Stimulated activated CD4-positive, alpha-beta T cell treated with anti-CD3 and anti-CD28 coated beads, Interleukin-1b, Interleukin-23, amount 100 ng/mL, for 24 hours (primary cell): ENCODE data around the gene C7.
A peak's percentile ranks its signal among the peaks of the same experiment; 100 is the strongest.
"Not testable (repeated sequence)": the region's sequence is repeated elsewhere in the genome, so short reads cannot be mapped to it uniquely, and the experiment has no call there.

Experiments
- DNase-seq, 4 experiments: peaks; one replicate each; pipeline ENCODE4 v3.0.0-alpha.2; 2020; ENCODE audit warnings: low read depth in 4 of 4, low spot score in 1 of 4

Gene C7

DNA sequence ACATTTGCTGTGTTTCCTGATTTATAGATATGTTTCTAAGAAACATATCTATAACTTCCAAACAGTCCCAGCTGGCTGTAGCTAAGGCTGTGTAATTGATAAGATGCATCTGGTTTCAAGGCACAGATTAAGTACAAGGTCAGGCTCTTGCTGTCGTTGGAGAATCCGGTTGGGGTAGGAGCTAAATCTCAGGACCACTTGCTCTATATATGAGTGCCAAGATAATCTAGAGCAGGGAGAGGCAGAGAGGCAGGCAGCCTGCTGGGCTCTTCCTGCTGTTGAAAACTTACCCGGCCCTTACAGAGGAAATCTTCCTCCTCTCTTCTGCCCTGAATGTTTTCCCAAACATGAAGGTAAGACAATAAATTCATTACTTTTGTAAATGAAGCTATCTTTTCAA is at the start of gene C7:
C7 (plus strand) TSS at position 234 of the 400 bp plus-strand sequence; CDS start at position 348, 114 bp downstream.
- DNase-seq = no peak

DNA sequence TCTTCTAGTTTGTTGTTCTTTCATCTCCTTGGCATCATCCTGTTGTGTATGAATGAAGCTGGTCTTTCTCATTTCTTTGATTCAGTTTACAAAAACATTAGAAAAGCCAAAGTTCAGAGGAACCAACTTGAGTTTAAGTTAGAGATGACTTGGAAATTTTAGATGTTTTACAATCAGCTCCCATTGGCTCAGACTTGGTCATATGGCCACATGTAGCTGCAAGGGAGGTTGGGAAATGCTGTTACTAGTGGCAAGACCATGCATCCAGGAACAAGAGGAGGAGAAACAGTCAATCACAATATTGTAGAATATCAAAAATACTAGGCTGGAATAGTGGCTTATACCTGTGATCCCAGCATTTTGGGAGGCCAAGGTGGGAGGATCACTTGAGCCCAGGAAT is 48.6 kb upstream of the C7 start:
- DNase-seq = no peak

DNA sequence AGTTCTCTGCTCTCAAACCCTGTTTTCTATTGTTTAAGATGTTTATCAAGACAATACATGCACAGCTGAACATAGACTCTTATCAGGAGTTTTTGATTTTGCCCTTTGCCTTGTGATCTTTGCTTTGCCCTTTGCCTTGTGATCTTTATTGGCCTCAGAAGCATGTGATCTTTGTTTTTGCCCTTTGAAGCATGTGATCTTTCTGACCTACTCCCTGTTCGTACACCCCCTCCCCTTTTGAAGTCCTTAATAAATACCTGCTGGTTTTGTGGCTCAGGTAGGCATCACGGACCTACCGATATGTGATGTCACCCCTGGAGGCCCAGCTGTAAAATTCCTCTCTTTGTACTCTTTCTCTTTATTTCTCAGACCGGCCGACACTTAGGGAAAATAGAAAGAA is 44.3 kb upstream of the C7 start:
- DNase-seq = not testable (repeated sequence)

DNA sequence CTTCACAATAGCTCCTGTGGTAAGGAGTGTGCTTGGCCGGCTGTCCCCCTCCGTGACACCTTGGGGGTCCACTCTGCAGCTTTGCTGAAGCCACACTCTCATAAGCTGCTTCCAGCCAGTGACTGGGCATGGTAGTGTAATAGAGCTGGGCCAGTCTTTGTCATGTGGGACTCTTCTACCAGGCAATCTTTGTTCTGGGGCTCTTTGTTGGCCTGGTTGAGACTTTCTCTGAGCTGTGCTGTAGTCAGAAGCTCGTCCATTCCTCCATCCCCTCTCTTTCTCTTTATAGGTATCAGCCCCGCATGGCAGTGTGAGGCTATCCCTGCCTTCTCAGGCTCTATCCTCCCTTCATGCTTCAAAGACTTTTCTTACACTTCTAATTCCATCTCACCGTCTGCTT is 42.5 kb upstream of the C7 start:
- no peak for DNase-seq

DNA sequence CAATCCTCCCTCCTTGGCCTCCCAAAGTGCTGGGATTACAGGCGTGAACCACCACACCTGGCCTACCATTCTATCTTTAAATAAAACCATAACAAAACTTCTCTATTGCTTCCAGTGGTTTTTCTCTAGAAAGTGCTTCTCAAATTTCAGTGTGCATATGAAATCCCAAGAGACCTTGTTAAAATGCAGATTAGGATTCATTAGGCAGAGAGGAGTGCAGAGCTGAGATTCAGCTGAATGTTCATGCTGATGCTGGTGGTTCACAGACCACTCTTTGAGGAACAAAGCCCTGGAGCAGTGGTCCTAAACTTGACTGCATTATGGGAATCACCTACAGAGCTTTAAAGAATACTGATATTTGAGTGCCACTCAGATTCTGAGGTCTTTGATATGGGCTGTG is 39.9 kb upstream of the C7 start:
- no peak for DNase-seq

DNA sequence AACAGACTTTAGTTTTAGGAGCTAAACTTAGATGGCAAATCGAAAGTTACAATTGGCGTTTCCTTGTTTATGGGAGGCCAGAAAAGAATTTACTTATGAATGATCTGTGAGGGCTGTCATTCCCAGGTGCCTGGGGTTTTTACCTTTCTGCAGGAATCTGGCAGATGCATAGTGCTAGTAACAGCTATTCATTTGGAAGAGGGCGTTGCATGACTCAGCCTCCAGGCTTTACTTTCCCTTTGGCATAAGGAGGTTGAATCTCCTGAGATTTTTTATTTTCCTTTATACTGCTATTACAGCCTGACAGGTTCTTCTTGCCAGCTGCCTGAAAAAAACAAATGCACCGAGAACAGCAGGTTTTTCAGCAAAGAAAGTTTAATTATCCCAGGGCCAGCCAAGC is 38.1 kb upstream of the C7 start:
- no peak for DNase-seq

DNA sequence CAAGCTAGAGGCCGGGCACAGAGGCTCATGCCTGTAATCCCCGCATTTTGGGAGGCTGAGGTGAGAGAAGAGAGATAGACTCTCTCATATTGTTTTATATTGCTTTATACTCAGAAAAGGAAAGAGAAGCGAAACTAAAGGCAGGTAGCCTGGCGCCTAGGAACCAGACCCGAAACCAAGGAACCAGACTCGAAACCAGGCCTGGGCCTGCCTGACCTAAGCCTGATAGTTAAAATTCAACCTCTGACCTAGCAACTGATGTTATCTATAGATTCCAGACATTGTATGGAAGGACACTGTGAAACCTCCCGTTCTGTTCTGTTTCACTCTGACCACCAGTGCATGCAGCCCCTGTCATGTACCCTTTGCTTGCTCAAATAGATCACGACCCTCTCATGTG is 37.0 kb upstream of the C7 start:
- DNase-seq = not testable (repeated sequence)

DNA sequence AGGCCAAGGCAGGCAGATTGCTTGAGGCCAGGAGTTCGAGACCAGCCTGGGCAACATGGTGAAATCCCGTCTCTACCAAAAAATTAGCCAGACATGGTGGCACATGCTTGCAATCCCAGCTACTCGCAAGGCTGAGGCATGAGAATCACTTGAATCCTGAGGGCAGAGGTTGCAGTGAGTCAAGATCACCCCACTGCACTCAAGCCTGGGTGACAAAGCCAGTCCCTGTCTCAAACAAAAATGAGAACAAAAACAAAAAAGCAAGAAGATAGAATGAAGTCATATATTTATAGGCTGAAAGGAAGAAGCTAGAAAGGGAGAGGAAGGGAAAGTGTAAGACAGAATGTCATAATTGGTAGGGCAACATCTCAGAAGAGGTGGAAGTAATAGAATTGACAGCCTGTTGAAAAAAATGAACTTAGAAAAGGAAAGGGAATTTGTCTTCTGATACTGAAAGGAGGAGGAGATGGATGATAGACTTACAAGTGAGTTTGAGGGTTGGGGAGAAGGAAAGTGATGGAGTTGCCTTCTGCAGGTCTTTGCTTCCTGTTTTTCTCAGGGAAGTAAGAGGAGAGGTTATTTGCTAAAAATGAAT is 35.9 kb upstream of the C7 start:
- no peak for DNase-seq

DNA sequence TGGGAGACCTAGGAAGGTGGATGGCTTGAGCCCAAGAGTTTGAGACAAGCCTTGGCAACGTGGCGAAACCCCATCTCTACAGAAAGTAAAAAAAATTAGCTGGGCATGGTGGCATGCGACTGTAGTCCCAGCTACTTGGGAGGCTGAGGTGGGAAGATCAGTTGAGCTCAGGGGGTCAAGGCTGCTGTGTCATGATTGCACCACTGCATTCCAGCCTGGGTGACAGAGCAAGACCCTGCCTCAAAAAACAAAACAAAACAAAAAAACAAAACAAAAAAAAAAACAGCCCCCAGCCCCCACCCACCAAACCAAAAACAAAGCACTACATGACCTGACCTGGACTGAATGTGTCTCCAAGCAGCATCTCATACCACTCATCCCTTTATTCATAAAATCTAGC is 33.3 kb upstream of the C7 start:
- no peak for DNase-seq

DNA sequence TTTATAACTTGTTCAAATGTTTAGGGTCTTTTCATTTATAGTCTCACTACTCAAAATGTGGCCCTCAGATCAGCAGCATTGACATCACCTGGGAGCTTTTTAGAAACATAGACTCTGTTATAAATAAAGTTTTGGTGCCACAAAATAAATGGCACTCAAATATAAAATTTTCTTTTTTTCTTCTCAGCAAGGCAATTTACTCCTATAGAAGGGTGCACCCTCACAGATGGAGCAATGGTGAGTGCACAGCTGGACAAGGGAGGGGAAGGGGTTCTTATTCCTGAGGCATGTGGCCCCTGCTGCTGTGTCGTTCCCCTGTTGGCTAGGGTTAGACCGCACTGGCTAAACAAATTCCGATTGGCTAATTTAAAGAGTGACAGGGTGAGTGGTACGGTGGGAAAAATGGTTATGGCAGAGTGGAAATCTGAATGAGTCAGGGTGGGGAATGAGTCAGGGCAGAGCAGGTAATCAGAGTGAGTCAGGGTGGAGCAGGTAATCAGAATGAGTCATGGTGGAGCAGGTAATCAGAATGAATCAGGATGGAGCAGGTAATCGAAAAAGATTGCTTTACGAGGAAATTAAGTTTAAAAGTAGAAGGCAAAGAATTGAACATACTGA is 31.8 kb upstream of the C7 start:
- peak in 1 of 4 experiments; percentile 8 for DNase-seq

DNA sequence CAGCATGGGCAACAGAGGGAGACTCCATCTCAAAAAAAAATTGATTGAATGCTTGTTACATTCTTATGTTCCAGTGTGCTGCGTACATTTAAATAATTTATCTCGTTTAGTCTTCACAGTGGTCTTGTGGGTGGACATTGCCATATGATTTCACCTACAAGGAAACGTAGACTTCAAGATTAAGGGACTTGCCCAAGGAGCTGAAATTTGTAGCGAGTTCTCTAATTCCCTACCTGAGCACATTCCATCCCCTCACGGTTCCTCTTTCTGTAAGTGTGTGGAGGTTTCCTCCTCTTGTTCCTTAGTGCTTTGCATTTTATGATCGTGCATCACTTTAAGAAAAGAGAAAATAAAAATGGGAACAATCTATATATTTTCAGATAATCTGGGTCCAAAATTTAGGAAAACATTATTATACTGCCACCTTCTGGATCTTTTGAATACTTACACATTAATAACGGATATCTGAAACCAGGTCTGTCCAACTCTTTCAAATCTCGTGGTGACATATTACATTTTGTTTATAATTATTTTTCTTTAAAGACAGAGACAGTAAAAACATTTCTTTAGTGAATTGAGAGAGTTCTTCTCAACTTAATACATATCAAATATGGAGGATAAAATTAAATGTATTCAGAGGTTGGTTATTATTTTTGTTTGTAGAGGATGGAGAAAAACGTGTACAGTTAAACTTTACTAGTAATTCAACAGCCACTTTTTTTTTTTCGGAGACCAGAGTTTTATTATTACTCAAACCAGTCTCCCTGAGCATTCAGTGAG is 29.9 kb upstream of the C7 start:
- DNase-seq = no peak

DNA sequence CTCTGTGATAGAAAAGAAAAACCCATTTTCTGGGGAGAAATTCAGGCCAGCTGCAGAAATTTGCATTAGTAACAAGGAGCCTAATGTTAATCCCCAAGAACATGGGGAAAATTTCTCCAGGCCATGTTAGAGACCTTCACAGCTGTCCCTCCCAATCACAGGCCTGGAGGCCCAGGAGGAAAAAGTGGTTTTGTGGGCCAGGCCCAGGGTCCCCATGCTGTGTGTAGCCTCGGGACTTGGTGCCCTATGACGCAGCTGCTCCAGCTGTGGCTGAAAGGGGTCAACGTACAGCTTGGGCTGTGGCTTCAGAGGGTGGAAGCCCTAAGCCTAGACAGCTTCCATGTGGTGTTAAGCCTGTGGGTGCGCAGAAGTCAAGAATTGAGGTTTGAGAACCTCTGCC is 27.0 kb upstream of the C7 start:
- DNase-seq = no peak

DNA sequence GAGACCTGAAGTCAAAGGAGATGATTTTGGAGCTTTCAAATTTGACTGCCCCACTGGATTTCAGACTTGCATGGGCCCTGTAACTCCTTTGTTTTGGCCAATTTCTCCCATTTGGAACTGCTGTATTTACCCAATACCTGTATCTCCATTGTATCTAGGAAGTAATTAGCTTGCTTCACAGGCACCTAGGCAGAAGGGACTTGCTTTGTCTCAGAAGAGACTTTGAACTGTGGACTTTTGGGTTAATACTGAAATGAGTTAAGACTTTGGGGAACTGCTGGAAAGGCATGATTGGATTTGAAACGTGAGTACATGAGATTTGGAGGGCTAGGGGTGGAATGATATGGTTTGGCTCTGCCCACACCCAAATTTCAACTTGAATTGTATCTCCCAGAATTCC is 26.2 kb upstream of the C7 start:
- DNase-seq = not testable (repeated sequence)

DNA sequence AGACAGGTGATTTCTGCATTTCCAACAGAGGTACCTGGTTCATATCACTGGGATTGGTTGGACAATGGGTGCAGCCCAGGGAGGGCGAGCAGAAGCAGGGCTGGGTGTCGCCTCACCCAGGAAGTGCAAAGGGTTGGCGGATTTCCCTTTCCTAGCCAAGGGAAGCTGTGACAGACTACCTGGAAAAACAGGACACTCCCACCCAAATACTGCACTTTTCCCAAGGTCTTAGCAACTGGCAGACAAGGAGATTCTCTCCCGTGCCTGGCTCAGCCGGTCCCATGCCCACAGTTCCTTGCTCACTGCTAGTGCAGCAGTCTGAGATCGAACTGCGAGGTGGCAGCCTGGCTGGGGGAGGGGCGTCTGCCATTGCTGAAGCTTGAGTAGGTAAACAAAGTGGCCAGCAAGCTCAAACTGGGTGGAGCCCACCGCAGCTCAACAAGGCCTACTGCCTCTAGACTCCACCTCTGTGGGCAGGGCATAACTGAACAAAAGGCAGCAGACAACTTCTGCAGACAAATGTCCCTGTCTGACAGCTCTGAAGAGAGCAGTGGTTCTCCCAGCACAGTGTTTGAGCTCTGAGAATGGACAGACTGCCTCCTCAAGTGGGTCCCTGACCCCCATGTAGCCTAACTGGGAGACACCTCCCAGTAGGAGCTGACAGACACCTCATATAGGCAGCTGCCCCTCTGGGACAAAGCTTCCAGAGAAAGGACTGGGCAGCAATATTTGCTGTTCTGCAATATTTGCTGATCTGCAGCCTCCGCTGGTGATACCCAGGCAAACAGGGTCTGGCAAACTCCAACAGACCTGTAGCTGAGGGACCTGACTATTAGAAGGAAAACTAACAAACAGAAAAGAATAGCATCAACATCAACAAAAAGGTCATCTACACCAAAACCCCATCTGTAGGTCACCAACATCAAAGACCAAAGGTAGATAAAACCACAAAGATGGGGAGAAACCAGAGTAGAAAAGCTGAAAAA is 13.6 kb upstream of the C7 start:
- not testable (repeated sequence) for DNase-seq

DNA sequence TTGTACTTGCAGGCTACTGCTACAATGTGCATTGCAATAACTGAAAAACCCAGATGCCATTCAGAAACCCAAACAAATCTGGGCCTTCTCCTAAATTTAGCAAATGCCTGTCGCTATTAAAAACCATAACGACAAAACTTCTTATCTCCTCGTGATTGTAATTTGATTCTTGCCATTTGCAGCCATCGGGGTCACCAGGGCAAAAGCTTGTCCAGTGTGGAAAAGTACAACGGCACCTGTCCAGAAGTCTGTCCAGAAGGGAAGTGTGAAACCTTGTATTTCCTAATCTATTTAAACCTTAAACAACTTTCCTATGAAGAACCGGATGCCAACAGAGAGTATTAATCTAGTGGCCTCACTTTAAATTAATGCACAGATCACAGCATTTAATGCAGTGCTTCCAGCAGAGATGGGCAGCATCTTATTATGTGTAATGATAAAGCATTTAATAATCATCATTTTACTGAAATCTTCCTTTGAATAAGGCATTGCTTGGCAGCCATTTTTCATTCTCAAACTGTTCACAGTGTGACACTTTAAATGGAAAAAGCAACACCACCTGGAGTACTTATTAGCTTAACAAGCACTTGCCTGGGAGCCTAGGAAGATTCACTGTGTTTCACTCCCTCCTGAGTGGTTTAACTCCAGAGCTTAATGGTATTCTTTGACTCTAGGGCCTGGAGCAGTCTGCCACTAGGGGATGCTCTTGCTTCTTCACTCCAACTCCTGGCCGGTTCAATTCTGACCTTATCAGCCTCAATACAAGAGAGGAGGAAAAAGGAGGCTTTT is 4.9 kb upstream of the C7 start:
- peak in 1 of 4 experiments; percentile 21 for DNase-seq

DNA sequence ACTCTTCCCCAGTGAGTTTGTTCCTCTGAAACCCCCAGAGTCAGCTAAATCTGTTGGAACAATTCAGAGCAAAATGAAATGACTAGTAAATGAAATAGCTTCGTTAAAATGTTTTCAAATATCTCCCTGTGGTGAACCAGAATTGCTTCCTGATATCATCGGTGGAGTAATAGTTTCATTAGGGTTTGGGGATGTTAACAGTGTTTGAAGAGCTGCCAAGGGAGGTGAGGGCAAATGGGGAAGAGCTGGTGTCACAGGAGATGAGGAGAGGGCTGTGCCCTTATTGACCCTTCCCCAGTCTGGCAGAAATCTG is 4.3 kb upstream of the C7 start:
- no peak for DNase-seq

DNA sequence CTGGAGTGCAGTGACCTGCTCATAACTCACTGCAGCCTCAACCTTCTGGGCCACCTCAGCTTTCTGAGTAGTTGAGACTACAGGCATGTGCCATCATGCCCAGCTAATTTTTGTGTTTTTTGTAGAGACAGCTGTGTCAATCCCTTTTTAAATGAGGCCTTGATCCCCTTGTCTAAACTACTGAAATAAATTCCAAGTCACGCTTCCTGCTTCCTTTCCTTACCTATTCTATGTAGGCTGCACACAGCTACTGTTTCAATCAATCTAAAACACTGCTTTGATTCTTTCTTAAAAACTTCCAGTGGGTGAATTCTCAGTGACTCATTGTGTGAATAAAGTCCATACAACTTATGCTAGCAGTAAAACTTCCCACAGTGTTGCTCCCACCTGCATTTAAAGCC is 2.9 kb upstream of the C7 start:
- DNase-seq = no peak

DNA sequence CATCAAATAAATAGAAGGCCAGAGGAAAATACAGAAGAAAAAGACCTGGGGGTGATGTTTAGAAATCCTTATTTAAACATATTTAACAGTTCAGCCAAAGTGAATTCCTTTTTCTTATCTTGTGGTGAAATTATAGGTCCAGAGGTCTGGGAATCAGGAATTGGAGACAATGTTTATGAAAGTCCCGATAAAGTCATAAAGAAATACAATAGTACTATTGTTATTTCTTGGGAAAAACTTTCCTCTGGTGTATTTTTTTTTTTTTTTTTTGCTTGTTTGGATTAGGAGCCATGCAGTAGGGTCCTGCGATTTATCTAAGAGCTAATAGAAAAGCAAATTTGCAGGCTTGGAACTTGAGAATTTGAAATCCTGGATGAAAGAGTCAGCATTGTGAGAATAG is 426 bp downstream of the C7 start:
- DNase-seq = no peak

DNA sequence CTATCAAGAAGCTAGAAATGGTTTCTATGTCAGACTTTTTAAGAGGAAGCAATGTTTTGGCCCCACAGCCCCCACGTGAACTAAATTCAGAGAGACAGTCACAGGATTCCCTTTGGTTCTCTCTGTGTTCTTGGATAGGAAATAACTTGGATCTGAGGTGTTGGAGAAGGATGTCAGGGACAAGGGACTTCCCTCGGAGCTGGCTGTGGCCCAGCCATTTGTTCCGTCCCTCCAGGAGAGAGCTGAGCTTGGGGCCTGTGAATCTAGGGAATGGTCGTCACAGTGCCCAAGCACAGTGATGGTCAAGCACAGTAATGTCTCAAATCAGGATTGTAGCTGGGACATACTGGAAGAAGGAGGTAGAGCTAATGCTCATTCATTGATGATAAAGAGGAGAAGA is 2.0 kb downstream of the C7 start:
- DNase-seq = no peak

DNA sequence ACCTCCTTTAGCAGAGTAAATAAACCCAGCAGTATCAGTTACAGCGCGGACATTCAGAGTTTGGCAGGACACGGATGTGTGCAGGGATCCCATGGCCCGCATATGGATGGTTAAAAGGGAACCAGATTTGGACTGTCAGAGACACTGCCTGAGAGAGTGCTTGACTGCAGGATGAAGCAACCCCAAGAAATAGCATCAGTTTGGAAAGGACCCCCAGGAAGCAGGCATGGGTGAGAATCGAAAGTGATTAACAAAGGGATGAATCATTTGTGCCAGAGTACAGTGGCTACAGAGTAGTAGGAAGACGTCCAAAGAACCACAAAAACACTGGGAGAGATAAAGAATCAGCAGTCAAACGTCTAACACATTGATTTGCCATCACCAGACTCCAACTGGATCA is 5.5 kb downstream of the C7 start:
- no peak for DNase-seq
